Adrenal gland (tissue), 19 donors: ENCODE measurements around the gene HIKESHI. TPM values are rescaled to one million over a fixed set of nuclear protein-coding genes. Genes with fewer than 3 reads are reported as not detected.

Source experiments
- DNase-seq, 7 donors: peaks; one replicate each; pipeline ENCODE4 v3.0.0-alpha.2; 2019 to 2020
- H3K27ac ChIP-seq, 5 donors: fragments of 200-600 bp; sonication (generic) in 4 of 5; 1 replicate in 3 of 5; 2 replicates in 2 of 5; pipeline versions ENCODE4 v1.5.1 to v1.8.0; 2016 to 2020; ENCODE audit warnings: mild to moderate bottlenecking in 1 of 5
- H3K27me3 ChIP-seq: fragments of 200-600 bp; 2 replicates; pipeline ENCODE4 v1.8.0; 2021
- H3K36me3 ChIP-seq, 2 donors: fragments of 200-600 bp; replicated peaks in 1 of 2; 1 replicate in 1 of 2; 2 replicates in 1 of 2; pipeline versions ENCODE4 v1.5.1 to v1.8.0; 2018 to 2022
- H3K4me1 ChIP-seq, 2 donors: fragments of 200-600 bp; replicated peaks in 1 of 2; 1 replicate in 1 of 2; 2 replicates in 1 of 2; pipeline versions ENCODE4 v1.5.1 to v1.8.0; 2018 to 2021
- H3K4me3 ChIP-seq, 4 donors: fragments of 200-600 bp; sonication (generic) in 3 of 4; one replicate each; pipeline ENCODE4 v1.5.1; 2016 to 2018
- H3K9me3 ChIP-seq, 3 donors: fragments of 200-600 bp; sonication (generic) in 1 of 3; replicated peaks in 1 of 3; 1 replicate in 2 of 3; 2 replicates in 1 of 3; pipeline versions ENCODE4 v1.5.1 to v1.8.0; 2016 to 2021
- POLR2A ChIP-seq, 2 donors: fragments of 450-650 bp; IDR thresholded peaks; one replicate each; pipeline ENCODE4 v1.6.1; 2017; ENCODE audit warnings: antibody characterized with exemption in 2 of 2, mild to moderate bottlenecking in 2 of 2, moderate library complexity in 1 of 2
- WGBS, 4 donors: extraction: QIAGEN DNeasy Blood & Tissue Kit in 2 of 4; methylation state at CpG; one replicate each; pipeline versions ENCODE4 v1.1.5 to v1.1.7; 2013 to 2017; 5-methylcytosine and 5-hydroxymethylcytosine counted together
- intact Hi-C, 2 donors: fragments of 100-400 bp; cut with DNase I; formaldehyde crosslinking; loops; one replicate each; pipeline versions ENCODE4 v1.14.1 to v1.15.0; 2022 to 2023
- long read RNA-seq, 10 donors: library from polyadenylated mRNA in 3 of 10; unstranded in 2 of 10; stranded (forward) in 1 of 10; transcript quantifications; one replicate each; pipeline ENCODE4 v2.0.0 and lab custom pipeline, GENCODE V29; 2021 to 2026
- polyA plus RNA-seq, 3 donors: library from polyadenylated mRNA; stranded (reverse); fragments of 200-250 nt in 2 of 3; fragments of 350-450 nt in 1 of 3; fragmentation: Illumina TruSeq in 1 of 3; extraction: RNeasy Lipid Tissue Mini Kit (QIAGEN cat#74804) in 1 of 3; gene quantifications; one replicate each; pipeline ENCODE4 v1.2.3, GENCODE V29; 2013 to 2014
- total RNA-seq, 9 donors: library from RNA; depleted of rRNA in 4 of 9; stranded (reverse); fragments of >200 nt in 4 of 9; fragments of 120-200 nt in 1 of 9; fragmentation: NEBNext Ultra II Directional in 1 of 9; extraction: Animal tissue kit (Norgen Biotek cat#: 25700) in 1 of 9; gene quantifications; one replicate each; pipeline versions ENCODE4 v1.1.0 to v1.2.4, GENCODE V29; 2013 to 2023
- TF ChIP-seq, protein P1 (sequence below), 6 experiments: fragments of 450-650 bp in 4 of 6; fragments of 200-600 bp in 2 of 6; sonication (generic) in 1 of 6; IDR thresholded peaks; 1 replicate in 5 of 6; 2 replicates in 1 of 6; pipeline versions ENCODE4 v1.5.1 to v1.8.0; 2016 to 2021; ENCODE audit warnings: antibody characterized with exemption in 6 of 6, mild to moderate bottlenecking in 2 of 6, moderate library complexity in 1 of 6
- donor health status: healthy with polysubstance abuse.
- donor health status: Bipolar disorder and iron deficiency.
- donor health status: DM: yes; HTN: yes; CAD: no.
- donor health status: DM: no; HTN: no; CAD: no.
- donor health status: DM: no; HTN: no; CAD: no.
- donor health status: DM: yes; HTN: yes; CAD: no.

The HIKESHI gene, protein sequence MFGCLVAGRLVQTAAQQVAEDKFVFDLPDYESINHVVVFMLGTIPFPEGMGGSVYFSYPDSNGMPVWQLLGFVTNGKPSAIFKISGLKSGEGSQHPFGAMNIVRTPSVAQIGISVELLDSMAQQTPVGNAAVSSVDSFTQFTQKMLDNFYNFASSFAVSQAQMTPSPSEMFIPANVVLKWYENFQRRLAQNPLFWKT
- total RNA-seq: 10 to 100 TPM; 30.4 to 48.2 (median 34.0) TPM
- polyA plus RNA-seq: 10 to 100 TPM; 38.0 to 47.8 (median 40.2) TPM
- long read RNA-seq, donor 1, transcript HIKESHI-201 (5 exons, 1,113 nt): major isoform, 15 of 39 reads
- long read RNA-seq, donor 1, partial matches to known transcripts: 14 of 39 reads
- long read RNA-seq, donor 1, other reads (novel, unspliced or antisense): 5 of 39 reads
- long read RNA-seq, donor 2, transcript HIKESHI-201 (5 exons, 1,113 nt): major isoform, 6 of 16 reads
- long read RNA-seq, donor 2, partial matches to known transcripts: 5 of 16 reads
- long read RNA-seq, donor 2, other reads (novel, unspliced or antisense): 0 of 16 reads
- long read RNA-seq, donor 3, transcript HIKESHI-201 (5 exons, 1,113 nt): major isoform, 9 of 15 reads
- long read RNA-seq, donor 3, partial matches to known transcripts: 0 of 15 reads
- long read RNA-seq, donor 3, other reads (novel, unspliced or antisense): 6 of 15 reads
- long read RNA-seq, donor 4, transcript HIKESHI-201 (5 exons, 1,113 nt): major isoform, 19 of 28 reads
- long read RNA-seq, donor 4, partial matches to known transcripts: 0 of 28 reads
- long read RNA-seq, donor 4, other reads (novel, unspliced or antisense): 6 of 28 reads
- long read RNA-seq, donor 5, transcript HIKESHI-201 (5 exons, 1,113 nt): major isoform, 28 of 39 reads
- long read RNA-seq, donor 5, partial matches to known transcripts: 1 of 39 reads
- long read RNA-seq, donor 5, other reads (novel, unspliced or antisense): 8 of 39 reads
- long read RNA-seq, donor 6, transcript HIKESHI-201 (5 exons, 1,113 nt): major isoform, 16 of 24 reads
- long read RNA-seq, donor 6, partial matches to known transcripts: 0 of 24 reads
- long read RNA-seq, donor 6, other reads (novel, unspliced or antisense): 5 of 24 reads
- long read RNA-seq, donor 7, transcript HIKESHI-201 (5 exons, 1,113 nt): major isoform, 7 of 18 reads
- long read RNA-seq, donor 7, partial matches to known transcripts: 8 of 18 reads
- long read RNA-seq, donor 7, other reads (novel, unspliced or antisense): 0 of 18 reads
- long read RNA-seq, donor 8, transcript HIKESHI-201 (5 exons, 1,113 nt): major isoform, 13 of 52 reads
- long read RNA-seq, donor 8, partial matches to known transcripts: 26 of 52 reads
- long read RNA-seq, donor 8, other reads (novel, unspliced or antisense): 10 of 52 reads
- long read RNA-seq, donor 9, transcript HIKESHI-201 (5 exons, 1,113 nt): major isoform, 8 of 26 reads
- long read RNA-seq, donor 9, partial matches to known transcripts: 11 of 26 reads
- long read RNA-seq, donor 9, other reads (novel, unspliced or antisense): 7 of 26 reads
- long read RNA-seq, donor 10, partial matches to known transcripts: 0 of 5 reads
- long read RNA-seq, donor 10, other reads (novel, unspliced or antisense): 0 of 5 reads

DNA sequence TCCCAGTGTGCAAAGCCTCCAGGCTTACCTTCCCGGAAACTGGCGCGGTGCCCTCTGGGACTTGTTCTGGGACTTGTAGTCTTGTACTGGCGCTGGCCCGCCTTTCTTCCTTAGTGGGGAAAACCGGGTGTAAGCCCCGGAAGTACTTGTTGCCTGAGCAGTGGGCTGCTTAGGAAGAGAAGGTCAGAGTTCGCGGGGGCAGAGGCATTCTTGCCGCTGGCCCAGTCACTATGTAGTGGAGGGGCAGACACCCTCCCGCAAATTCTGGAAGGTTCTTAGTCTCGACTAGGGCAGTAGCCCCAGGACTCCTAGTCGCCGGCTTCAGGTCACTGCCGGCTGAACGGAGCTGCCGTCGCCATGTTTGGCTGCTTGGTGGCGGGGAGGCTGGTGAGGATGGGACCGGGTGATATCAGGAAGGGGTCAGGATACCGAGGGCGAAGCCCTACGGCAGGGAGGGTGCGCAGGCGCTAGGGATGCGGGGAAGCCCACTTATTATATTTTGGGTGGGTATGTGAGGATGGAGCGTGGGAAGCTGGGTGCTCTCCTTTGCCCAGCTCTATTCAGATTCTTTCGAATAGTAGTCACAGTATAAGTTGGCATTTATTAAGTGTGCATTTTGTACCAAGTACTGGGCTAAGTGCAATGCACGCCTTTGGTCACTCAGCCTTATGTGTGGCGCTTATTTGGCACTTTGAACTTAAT lies at the start of gene HIKESHI:
TSS of gene HIKESHI (plus strand) at position 149 of the 702 bp plus-strand sequence. CDS start at position 358, 209 bp downstream.
- 0 to 3% (median 1%) methylated on average over 5 to 30 of the region's 30 CpGs for WGBS, 4 donors
- DNase-seq: peak; percentile 99 to 100 (median 100)
- peak; percentile 30 to 73 for TF ChIP-seq POLR2A (IDR thresholded peaks at IDR 0.05)
- TF ChIP-seq, protein P1, sequence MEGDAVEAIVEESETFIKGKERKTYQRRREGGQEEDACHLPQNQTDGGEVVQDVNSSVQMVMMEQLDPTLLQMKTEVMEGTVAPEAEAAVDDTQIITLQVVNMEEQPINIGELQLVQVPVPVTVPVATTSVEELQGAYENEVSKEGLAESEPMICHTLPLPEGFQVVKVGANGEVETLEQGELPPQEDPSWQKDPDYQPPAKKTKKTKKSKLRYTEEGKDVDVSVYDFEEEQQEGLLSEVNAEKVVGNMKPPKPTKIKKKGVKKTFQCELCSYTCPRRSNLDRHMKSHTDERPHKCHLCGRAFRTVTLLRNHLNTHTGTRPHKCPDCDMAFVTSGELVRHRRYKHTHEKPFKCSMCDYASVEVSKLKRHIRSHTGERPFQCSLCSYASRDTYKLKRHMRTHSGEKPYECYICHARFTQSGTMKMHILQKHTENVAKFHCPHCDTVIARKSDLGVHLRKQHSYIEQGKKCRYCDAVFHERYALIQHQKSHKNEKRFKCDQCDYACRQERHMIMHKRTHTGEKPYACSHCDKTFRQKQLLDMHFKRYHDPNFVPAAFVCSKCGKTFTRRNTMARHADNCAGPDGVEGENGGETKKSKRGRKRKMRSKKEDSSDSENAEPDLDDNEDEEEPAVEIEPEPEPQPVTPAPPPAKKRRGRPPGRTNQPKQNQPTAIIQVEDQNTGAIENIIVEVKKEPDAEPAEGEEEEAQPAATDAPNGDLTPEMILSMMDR (IDR thresholded peaks at IDR 0.05): no peak
- H3K36me3 ChIP-seq: no peaks in the 10 kb centered on the region
- peak within 1 kb of the TSS in 4 of 5 donors; percentile 79 to 82 (median 81) for H3K27ac ChIP-seq
- H3K4me3 ChIP-seq: peak within 1 kb of the TSS; percentile 63 to 100 (median 84)
- intact Hi-C loops: no loop called here
- H3K4me1 ChIP-seq: peaks cover 11 to 14% of the 10 kb centered on the region in 2 donors
- no peaks in the 10 kb centered on the region for H3K9me3 ChIP-seq
- H3K27me3 ChIP-seq: no peaks in the 10 kb centered on the region

DNA sequence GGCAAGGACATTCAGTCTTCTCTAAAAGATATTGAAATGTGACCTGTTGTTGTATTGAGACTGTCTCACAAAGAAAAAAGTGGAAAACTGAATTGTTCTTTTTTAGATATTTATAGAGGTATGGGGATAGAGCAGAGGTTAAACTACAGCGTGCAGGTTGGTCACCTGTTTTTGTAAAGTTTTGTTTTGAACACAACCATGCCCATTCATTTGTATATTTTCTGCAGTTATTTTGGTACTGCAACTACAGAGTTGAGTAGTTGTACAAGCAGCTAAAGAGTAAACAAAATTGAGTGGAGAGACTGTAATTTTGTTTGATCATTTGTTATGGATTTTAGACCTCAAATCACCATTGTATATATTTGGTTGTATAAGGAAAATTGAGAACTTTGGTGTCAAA lies 46.1 kb upstream of the HIKESHI start:
- Histone ChIP-seq H3K9me3 (no peaks in the 10 kb centered on the region), H3K27me3 (no peaks in the 10 kb centered on the region), H3K27ac (no peak overlapping the region), H3K4me1 (peaks cover 0 to 9% of the 10 kb centered on the region in 2 donors), H3K4me3 (no peak overlapping the region), H3K36me3 (peaks cover 0 to 13% of the 10 kb centered on the region in 2 donors)
- TF ChIP-seq POLR2A (IDR thresholded peaks at IDR 0.05): no peak
- TF ChIP-seq, protein P1 (IDR thresholded peaks at IDR 0.05): no peak
- intact Hi-C loops: no loop called here
- WGBS, 4 donors: 85 to 100% (median 91%) methylated on average over 1 of the region's 1 CpG
- no peak for DNase-seq

DNA sequence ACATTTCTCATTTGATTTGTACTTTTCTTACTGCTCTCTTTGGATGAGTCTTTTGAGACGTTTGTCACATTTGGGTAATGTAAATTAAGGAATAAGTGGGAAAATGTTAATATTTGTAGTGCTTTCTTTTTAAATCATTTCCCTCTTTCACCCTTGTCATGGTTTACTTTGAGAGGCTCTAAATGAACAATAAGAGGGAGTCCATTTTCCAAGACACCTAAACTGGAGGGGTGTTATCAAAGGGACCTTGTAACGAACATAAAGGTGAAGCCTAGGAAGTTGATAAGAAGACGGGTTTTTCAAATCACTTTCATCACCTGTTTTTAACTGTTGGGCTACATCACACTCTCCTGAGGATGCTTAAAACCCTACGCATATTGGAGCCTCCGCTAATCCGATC lies 45.4 kb upstream of the HIKESHI start:
- no peak overlapping the region for H3K27ac ChIP-seq
- no peaks in the 10 kb centered on the region for H3K27me3 ChIP-seq
- intact Hi-C loops: no loop called here
- H3K4me3 ChIP-seq: no peak overlapping the region
- DNase-seq: no peak
- 74 to 94% (median 76%) methylated on average over 6 of the region's 6 CpGs for WGBS, 4 donors
- no peaks in the 10 kb centered on the region for H3K9me3 ChIP-seq
- peaks cover 0 to 2% of the 10 kb centered on the region in 2 donors for H3K4me1 ChIP-seq
- TF ChIP-seq POLR2A (IDR thresholded peaks at IDR 0.05): no peak
- TF ChIP-seq, protein P1 (IDR thresholded peaks at IDR 0.05): no peak
- peaks cover 0 to 13% of the 10 kb centered on the region in 2 donors for H3K36me3 ChIP-seq
